ENCODE results near the gene NPTXR. TPM values are rescaled to one million over a fixed set of nuclear protein-coding genes. Genes with fewer than 3 reads are reported as not detected.

Gene NPTXR
- total RNA-seq, 1 donor, result 0.86 TPM

DNA sequence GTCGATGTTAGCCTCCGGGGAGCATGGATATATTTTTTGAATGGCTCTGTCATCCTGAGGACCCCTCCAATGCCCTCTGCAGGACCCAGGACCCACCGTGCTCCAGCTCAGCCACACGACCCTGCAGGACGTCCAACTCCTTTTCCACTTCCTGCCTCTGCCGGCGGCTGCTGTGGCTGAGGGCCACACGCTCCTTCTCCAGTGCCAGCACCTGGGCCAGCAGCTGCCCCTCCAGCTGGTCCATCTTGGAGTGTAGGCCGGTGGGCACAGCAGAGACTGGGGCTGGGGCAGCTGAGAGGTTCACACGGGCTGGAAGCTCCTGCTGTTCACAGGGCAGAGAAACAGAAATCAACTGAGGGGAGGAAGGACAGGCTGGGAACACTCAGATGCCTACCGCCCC lies 15.6 kb downstream of the NPTXR start:
- TF ChIP-seq, protein P1, sequence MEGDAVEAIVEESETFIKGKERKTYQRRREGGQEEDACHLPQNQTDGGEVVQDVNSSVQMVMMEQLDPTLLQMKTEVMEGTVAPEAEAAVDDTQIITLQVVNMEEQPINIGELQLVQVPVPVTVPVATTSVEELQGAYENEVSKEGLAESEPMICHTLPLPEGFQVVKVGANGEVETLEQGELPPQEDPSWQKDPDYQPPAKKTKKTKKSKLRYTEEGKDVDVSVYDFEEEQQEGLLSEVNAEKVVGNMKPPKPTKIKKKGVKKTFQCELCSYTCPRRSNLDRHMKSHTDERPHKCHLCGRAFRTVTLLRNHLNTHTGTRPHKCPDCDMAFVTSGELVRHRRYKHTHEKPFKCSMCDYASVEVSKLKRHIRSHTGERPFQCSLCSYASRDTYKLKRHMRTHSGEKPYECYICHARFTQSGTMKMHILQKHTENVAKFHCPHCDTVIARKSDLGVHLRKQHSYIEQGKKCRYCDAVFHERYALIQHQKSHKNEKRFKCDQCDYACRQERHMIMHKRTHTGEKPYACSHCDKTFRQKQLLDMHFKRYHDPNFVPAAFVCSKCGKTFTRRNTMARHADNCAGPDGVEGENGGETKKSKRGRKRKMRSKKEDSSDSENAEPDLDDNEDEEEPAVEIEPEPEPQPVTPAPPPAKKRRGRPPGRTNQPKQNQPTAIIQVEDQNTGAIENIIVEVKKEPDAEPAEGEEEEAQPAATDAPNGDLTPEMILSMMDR (IDR thresholded peaks at IDR 0.05; ENCODE audit: insufficient read depth, low read depth, low read length), result no peak
- no peak for DNase-seq (ENCODE audit: low read depth)
- no peak overlapping the region for H3K4me3 ChIP-seq (ENCODE audit: low read depth, low read length)

DNA sequence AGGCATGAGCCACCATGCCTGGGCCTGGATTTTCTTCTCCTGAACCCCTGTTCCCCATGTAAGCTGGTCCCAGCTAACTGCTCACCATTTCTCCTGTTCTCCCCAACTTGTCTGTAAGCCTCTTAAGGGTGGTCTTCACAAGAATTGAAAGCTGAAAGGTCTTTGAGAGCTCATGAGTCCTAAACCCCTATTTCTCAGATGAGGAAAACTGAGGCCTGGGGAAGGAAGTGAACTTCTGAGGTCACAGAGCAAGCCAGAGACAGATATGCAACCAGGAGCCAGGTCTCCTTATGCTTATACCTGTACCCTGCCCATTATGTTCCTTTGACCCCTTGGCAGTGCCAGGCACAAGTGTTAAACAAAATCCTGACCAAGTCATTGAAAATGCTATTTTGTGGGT lies 16.3 kb downstream of the NPTXR start:
- H3K4me3 ChIP-seq (ENCODE audit: low read depth, low read length), result no peak overlapping the region
- DNase-seq (ENCODE audit: low read depth), result no peak
- TF ChIP-seq, protein P1 (IDR thresholded peaks at IDR 0.05; ENCODE audit: insufficient read depth, low read depth, low read length), result no peak

DNA sequence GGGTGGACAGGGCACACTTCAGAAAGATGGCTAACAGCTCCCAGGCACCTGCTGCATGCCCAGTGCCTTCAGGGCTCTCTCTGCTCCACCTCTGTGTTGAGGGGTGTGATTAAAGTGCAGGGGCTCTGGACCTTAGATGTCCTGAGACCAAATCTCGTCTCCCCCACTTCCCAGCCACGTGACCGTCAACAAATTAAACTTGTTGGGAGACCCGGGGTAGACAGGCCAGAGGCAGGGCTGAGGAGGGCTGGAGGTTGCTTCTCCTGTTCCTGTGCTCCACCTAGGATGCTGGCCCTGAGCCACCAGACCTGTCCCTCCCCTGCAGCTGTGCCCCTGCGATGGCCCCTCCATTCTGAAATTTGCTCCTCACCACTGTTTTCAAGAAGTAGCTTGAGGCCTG lies 17.0 kb downstream of the NPTXR start:
- DNase-seq (ENCODE audit: low read depth), result no peak
- TF ChIP-seq, protein P1 (IDR thresholded peaks at IDR 0.05; ENCODE audit: insufficient read depth, low read depth, low read length), result no peak
- H3K4me3 ChIP-seq (ENCODE audit: low read depth, low read length), result no peak overlapping the region

- no peak for DNase-seq (ENCODE audit: low read depth)
- no peak overlapping the region for H3K4me3 ChIP-seq (ENCODE audit: low read depth, low read length)
- TF ChIP-seq, protein P1 (IDR thresholded peaks at IDR 0.05; ENCODE audit: insufficient read depth, low read depth, low read length), result no peak
These were observed 17.4 kb downstream of the NPTXR start for GRCh38 chr22:38826386-38826785.

- TF ChIP-seq, protein P1 (IDR thresholded peaks at IDR 0.05; ENCODE audit: insufficient read depth, low read depth, low read length), result peak; percentile 67
- no peak overlapping the region for H3K4me3 ChIP-seq (ENCODE audit: low read depth, low read length)
- peak; percentile 78 for DNase-seq (ENCODE audit: low read depth)
These were observed 19.2 kb downstream of the NPTXR start for GRCh38 chr22:38824585-38824984.

DNA sequence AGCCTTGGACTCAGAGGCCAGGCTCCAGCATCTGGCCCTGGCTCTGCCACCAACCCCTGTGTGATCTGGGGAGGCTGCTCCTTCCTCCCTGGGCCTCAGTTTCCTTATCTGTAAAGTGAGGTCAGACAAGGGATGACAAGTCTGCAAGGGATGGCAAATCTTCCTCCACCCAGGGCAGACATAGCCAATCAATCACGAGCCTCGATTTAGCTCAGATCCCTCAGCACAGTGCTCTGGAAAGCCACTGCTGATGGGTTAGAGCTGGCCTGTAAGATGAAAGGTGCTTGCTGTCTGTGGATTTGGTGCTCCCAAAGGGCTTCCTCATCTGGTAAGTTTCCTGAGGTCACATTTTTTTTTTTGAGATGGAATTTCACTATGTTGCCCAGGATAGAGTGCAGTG lies 20.2 kb downstream of the NPTXR start:
- H3K4me3 ChIP-seq (ENCODE audit: low read depth, low read length), result no peak overlapping the region
- TF ChIP-seq, protein P1 (IDR thresholded peaks at IDR 0.05; ENCODE audit: insufficient read depth, low read depth, low read length), result no peak
- no peak for DNase-seq (ENCODE audit: low read depth)

DNA sequence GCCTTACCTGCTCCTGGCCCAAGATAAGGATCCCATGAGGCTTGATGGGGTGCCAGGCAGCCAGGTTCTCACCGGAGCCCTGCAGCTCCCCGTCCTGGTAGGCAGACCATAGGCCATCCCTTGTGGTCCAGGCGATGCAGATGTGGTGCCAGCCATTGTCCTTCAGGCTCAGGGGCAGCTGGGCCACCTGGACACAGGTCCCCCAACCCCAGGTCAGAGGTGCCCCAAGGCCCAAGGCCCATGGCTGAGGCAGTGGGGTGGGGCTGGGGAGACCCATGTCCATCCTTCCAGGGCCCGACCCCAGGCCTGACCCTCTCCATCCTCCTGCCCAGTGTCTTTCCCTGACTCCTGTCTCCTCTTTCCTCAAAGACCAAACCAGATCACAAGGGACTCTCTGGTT lies 20.8 kb downstream of the NPTXR start:
- no peak overlapping the region for H3K4me3 ChIP-seq (ENCODE audit: low read depth, low read length)
- DNase-seq (ENCODE audit: low read depth), result no peak
- TF ChIP-seq, protein P1 (IDR thresholded peaks at IDR 0.05; ENCODE audit: insufficient read depth, low read depth, low read length), result no peak
